HG03460 (cell line): ENCODE results near the gene OCIAD2.
A peak's percentile ranks its signal among the peaks of the same experiment; 100 is the strongest.
"Not testable (repeated sequence)": the region's sequence is repeated elsewhere in the genome, so short reads cannot be mapped to it uniquely, and the experiment has no call there.

Source experiments
- ATAC-seq: cut with Tn5 transposase; IDR thresholded peaks from one replicate; pipeline ENCODE4 v1.9.1; 2021; ENCODE audit not compliant: unreplicated experiment

The OCIAD2 gene

GRCh38 chr4:48907706-48908477 is 1.3 kb upstream of the OCIAD2 start:
- ATAC-seq = no peak

- no peak for ATAC-seq
These were observed 1.1 kb downstream of the OCIAD2 start for GRCh38 chr4:48905363-48906015.

- no peak for ATAC-seq
These were observed 1.9 kb downstream of the OCIAD2 start for GRCh38 chr4:48904541-48905142.

DNA sequence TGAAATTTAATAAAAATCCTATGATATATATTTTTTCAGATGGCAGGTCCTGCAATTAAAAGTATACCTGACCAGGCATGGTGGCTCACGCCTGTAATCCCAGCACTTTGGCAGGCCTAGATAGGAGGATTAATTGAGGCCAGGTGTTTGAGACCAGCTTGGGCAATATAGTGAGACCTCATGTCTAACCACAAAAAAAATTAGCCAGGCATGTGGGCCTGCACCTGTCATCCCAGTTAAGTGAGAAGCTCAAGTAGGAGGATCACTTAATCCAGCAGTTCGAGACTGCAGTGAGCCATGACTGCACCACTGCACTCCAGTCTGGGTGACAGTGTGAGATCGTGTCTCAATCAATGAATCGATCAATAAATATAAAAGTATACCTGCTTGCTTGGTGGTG is 2.5 kb downstream of the OCIAD2 start:
- no peak for ATAC-seq

GRCh38 chr4:48902266-48902665 is 4.3 kb downstream of the OCIAD2 start:
- ATAC-seq = no peak

GRCh38 chr4:48901196-48901595 is 5.4 kb downstream of the OCIAD2 start:
- no peak for ATAC-seq

DNA sequence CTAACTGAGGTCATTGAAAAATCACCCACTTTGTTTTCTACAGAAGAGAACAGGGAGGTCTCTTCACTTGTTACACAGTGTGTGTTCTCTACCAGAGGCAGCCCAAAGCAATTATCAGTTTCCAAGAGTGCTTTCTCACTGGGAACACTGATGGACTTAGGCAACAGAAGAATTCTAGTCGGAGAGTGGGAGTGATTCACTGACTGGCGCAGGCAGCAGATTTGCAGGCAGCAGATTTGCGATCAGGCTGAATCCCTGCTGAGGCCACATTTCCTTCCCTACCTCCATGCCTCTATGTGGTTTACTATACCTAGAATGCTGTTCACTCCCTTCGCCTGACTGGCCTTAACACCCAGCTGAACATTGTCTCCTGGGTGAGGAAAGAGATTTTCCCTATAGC is 6.6 kb downstream of the OCIAD2 start:
- no peak for ATAC-seq

DNA sequence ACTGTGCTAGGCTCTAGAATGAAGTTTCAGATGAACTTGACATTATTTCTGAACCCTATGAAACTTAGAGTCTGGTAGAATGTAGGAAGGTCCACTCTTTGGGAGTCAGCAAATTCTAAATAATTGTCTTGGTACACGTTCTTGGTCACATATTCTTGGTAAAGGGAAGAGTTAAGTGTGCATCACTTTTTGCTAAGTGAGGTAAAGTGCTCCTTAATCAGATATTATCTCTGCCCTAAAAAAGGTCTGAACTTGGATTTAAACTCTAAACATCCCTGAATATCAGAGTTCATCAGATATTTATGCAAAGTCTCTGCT is 7.2 kb downstream of the OCIAD2 start:
- ATAC-seq = peak; percentile 10

GRCh38 chr4:48898733-48899431 is 7.7 kb downstream of the OCIAD2 start:
- peak; percentile 67 for ATAC-seq

DNA sequence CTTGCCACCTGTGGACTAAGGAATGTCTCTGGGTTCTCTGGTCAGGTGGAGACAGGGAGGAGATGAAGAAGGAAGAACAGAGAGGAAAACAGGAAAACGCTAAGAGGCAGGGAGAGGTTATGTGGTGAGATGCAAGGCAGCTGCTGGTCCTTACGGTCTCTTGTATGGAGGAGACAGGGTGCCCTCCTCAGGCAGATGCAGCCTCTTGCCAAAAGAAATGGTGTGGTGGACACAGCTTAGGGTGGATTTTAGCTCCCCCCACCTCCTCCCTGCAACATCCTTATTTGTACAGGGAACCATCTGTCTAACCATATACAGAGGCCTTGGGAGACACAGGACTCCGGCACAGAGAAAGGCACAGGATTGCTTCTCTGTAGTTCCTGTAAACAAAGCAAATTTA is 9.7 kb downstream of the OCIAD2 start:
- no peak for ATAC-seq

DNA sequence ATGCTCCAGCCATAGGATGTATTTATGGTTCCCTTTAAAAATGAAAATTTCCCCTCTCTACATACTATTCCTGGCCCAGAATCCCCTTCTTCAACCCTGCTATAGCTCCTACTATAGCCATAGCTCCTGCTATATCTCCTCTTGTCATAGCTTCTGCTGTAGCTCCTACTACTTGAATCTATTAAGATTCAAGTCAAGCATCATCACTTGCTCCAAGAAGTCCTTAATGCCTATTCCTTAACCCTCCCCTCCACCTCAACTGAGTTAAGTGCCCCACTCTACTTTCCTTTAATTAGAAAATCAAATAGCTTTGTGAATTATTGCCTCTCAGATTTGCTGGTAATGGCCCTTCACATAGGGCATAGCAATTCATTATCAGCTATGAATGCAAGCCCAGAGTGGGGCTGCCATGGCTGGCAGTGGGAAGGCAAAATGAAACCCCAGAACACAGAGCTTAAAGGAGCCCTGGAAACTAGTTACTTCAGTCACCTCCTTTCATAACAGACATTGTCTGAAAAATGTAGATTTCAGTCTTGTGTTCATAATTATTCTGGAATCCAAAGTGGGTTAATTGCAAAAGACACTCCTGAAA is 15.4 kb downstream of the OCIAD2 start:
- no peak for ATAC-seq

DNA sequence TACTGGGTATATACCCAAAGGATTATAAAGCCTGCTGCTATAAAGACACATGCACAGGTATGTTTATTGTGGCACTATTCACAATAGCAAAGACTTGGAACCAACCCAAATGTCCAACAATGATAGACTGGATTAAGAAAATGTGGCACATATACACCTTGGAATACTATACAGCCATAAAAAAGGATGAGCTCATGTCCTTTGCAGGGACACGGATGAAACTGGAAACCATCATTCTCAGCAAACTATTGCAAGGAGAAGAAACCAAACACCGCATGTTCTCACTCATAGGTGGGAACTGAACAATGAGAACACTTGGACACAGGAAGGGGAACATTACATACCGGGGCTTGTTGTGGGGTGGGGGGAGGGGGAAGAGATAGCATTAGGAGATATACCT is 16.8 kb downstream of the OCIAD2 start:
- not testable (repeated sequence) for ATAC-seq

GRCh38 chr4:48881646-48882045 is 24.9 kb downstream of the OCIAD2 start:
- not testable (repeated sequence) for ATAC-seq

DNA sequence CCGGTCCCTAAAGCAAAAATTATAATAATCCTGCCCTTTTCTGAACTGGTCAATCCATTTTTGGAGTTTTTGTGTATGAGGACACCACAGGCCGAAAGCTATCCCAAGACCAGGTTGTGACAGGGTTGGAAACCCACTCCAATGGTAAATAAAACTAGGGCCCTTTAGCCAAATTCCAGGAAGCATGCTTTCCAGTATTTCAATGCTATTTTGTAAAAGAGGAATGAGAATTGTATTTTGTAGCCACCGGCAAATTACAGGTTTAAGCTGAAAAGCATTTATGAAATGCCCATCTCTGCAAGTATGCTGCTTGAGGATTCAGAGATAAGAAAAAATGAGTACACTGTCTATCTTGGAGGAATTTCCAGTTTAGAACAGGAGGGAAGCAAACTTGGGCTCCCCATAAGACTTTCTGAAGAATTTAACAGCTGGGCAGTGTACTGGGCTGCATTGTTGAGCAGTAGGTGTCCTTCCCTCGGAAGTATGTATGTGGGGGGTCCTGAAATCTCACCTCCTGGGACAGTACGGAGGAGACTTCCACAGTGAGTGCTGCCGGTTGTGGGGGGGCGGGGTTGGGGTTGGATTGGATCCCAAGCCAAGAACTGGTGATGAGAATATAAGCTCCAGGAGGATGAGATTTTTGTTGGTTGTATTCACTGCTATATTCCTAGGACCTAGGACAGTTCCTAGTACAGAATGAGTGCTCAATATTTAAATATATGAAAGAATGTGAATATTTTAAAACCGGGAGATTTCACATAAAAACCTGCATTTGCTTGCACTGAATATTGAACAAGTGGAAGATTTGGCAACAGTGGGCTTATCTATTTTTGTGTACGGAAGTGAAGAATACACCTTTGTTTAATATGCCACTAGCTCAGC is 26.8 kb downstream of the OCIAD2 start:
- ATAC-seq = no peak

GRCh38 chr4:48877827-48878535 is 28.6 kb downstream of the OCIAD2 start:
- no peak for ATAC-seq

DNA sequence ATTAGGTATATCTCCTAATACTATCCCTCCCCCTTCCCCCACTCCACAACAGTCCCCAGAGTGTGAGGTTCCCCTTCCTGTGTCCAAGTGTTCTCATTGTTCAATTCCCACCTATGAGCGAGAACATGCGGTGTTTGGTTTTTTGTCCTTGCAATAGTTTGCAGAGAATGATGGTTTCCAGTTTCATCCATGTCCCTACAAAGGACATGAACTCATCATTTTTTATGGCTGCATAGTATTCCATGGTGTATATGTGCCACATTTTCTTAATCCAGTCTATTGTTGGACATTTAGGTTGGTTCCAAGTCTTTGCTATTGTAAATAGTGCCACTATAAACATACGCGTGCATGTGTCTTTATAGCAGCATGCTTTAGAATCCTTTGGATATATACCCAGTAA is 41.9 kb downstream of the OCIAD2 start:
- not testable (repeated sequence) for ATAC-seq

- ATAC-seq = no peak
These were observed 42.8 kb downstream of the OCIAD2 start for GRCh38 chr4:48863728-48864127.

DNA sequence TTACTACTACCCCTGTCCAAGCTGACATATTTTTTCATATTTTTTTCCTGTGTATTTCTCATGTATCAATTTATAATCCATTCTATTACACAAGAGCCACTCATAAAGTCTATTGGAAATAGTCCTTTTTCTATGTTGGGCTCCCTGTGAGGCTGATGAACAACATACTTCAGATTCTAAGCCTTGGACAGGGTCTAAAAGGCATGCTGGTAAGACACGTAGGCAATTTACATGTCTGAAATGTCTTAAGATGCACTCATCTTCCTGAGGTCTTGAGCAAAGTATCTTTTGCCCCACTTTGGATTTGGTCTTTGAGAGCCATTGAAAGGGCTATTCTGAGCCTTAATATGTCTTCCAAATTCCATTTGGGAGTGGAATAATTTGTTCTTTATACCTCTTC is 43.9 kb downstream of the OCIAD2 start:
- ATAC-seq = no peak

- ATAC-seq = no peak
These were observed 44.5 kb downstream of the OCIAD2 start for GRCh38 chr4:48862038-48862437.

- no peak for ATAC-seq
These were observed 48.4 kb downstream of the OCIAD2 start for GRCh38 chr4:48858130-48858529.
